ENCODE results near the gene ICOSLG.
"Not testable (repeated sequence)": the region's sequence is repeated elsewhere in the genome, so short reads cannot be mapped to it uniquely, and the experiment has no call there.

ICOSLG gene

DNA sequence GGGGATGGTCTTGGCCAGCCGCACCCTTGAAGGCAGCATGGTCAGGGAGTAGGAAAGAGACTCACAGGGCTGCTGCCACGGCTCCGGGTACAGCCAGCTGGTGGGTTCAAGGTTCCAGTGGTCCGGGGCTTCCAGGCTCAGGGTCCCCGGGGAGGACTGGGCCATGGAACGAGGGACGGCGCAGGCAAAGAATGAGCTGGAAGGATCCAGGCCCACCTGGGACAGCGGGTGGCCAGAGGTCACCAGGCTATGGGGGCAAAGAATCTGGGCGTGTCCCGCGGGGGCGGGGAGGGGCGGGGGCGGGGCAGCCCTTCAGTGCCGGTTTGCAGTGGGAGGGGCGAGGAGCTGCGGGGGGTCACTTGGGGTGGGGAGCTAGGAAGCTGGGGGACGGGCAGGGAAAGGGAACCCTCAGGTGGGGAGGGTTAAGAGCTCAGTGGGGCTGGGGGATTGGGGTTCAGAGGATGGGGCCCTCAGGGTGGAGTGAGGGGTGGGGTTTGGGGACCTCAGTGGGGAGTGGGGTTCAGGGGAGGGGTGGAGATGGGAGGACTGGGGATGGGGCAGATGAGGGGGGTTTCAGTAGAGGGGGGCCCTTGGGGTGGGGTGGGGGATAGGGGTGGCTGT lies 21.0 kb upstream of the ICOSLG start, which contains the start of gene DNMT3L:
Gene DNMT3L, minus strand, starts transcription at position 223 of the 621 bp plus-strand sequence. CDS start 638 bp downstream, outside the sequence.
- no peaks in the 10 kb centered on the region for H3K9me3 ChIP-seq (ENCODE audit: control insufficient read depth, insufficient read depth, low read length)
- peaks cover 3% of the 10 kb centered on the region for H3K4me1 ChIP-seq (ENCODE audit: control insufficient read depth, insufficient read depth, low read length)
- peaks cover 3% of the 10 kb centered on the region for H3K36me3 ChIP-seq (ENCODE audit: control insufficient read depth, insufficient read depth, low read length)
- no peaks in the 10 kb centered on the region for H3K27me3 ChIP-seq (ENCODE audit: control insufficient read depth, insufficient read depth, low read length)
- peak within 1 kb of the TSS; percentile 37 for H3K9ac ChIP-seq (ENCODE audit: low read depth, low read length)
- H3K4me3 ChIP-seq (ENCODE audit: low read depth, low read length): no peak within 1 kb of the TSS

DNA sequence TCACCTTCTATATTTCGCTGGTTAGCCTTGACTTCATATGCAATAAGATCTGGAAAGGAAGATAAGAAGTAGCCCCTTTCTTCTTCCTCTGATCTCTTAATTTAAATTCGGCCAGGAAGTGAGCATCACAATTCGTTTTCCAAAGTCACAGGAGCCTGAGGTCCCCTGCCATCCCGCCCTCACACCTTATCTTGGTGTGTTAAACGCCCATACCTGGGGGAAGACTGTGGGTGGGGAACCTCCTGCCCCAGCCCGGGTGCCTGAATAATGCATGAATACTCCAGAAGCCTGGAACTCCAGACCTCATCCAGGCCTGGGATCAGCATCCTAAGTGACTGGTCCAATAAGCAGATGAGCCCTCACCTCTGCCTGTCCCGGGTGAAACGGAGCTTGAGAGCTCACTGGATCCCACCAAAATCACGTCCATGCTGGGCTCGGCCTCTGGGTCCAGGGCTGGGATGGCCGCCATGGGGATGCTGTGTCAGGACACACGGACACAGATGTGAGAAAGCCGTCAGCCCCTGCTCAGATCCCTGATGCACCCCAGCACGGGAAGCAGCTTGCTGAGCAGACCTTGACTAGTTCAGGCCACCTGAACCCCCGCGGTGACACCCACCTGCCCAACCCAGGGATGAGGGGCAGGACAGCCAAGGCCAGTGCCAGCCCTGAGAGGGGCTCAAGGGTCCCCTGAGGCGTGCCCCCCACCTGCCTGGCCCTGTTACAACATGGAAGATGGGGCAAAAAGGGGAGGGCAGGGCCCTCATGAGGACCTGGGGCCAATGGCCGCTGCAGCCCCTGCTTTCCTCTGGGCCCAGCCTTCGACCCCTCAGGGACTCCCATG lies 20.3 kb upstream of the ICOSLG start:
- Histone ChIP-seq H3K27me3 (ENCODE audit: control insufficient read depth, insufficient read depth, low read length) (no peaks in the 10 kb centered on the region), H3K9me3 (ENCODE audit: control insufficient read depth, insufficient read depth, low read length) (no peaks in the 10 kb centered on the region), H3K4me1 (ENCODE audit: control insufficient read depth, insufficient read depth, low read length) (peaks cover 3% of the 10 kb centered on the region), H3K36me3 (ENCODE audit: control insufficient read depth, insufficient read depth, low read length) (peaks cover 3% of the 10 kb centered on the region), H3K4me3 (ENCODE audit: low read depth, low read length) (no peak overlapping the region), H3K9ac (ENCODE audit: low read depth, low read length) (peak overlapping the region; percentile 37)

DNA sequence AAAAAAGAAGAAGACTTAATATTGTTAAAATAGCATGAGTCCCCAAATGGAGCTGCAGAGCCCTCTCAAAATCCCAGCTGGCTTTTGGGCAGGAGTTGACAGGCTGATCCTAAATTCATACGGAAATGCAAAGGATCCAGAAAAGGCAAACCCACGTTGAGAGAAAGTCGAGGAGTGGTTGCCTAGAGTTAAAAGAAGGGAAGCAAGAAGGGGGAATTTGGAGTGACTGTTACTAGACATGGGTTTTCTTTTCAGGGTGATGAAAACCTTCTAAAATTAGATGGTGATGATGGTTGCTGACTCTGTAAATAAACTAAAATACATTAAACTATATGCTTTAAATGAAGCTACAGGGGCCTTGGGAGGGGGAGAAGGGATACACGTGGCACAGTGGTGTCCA lies 19.3 kb upstream of the ICOSLG start:
- Histone ChIP-seq H3K27me3 (ENCODE audit: control insufficient read depth, insufficient read depth, low read length) (no peaks in the 10 kb centered on the region), H3K9me3 (ENCODE audit: control insufficient read depth, insufficient read depth, low read length) (no peaks in the 10 kb centered on the region), H3K36me3 (ENCODE audit: control insufficient read depth, insufficient read depth, low read length) (peaks cover 3% of the 10 kb centered on the region), H3K4me1 (ENCODE audit: control insufficient read depth, insufficient read depth, low read length) (peaks cover 3% of the 10 kb centered on the region), H3K9ac (ENCODE audit: low read depth, low read length) (no peak overlapping the region), H3K4me3 (ENCODE audit: low read depth, low read length) (no peak overlapping the region)

DNA sequence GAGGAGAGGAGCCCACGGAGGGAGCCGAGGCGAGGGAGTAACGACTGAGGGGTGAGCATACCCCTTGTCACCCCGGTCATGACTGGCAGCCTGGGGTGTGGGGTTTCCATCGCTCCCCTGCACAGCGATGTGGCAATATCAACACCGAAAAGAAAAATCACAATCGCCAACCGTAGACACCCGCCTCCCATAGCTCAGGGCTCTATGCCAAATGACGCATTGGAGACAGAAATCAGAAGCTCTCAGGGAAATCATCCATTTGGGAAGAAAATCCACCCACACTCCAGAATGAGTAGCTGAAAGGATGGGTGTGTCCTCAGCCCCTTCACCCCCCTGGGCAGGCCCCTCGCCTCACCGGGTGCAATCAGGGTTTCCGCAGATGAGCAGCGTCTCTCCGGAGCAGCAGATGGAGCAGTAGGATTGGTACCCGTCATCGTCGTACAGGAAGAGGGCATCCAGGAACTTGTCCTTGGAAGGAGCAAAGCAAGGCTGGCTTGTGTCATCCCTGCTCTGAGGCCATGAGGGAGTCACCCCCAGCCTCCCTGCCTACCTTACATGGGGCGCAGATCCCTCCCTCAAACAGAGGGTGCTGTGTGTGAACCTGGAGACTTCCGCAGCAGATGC lies 18.5 kb upstream of the ICOSLG start:
- no peaks in the 10 kb centered on the region for H3K27me3 ChIP-seq (ENCODE audit: control insufficient read depth, insufficient read depth, low read length)
- peaks cover 3% of the 10 kb centered on the region for H3K4me1 ChIP-seq (ENCODE audit: control insufficient read depth, insufficient read depth, low read length)
- H3K9me3 ChIP-seq (ENCODE audit: control insufficient read depth, insufficient read depth, low read length): no peaks in the 10 kb centered on the region

DNA sequence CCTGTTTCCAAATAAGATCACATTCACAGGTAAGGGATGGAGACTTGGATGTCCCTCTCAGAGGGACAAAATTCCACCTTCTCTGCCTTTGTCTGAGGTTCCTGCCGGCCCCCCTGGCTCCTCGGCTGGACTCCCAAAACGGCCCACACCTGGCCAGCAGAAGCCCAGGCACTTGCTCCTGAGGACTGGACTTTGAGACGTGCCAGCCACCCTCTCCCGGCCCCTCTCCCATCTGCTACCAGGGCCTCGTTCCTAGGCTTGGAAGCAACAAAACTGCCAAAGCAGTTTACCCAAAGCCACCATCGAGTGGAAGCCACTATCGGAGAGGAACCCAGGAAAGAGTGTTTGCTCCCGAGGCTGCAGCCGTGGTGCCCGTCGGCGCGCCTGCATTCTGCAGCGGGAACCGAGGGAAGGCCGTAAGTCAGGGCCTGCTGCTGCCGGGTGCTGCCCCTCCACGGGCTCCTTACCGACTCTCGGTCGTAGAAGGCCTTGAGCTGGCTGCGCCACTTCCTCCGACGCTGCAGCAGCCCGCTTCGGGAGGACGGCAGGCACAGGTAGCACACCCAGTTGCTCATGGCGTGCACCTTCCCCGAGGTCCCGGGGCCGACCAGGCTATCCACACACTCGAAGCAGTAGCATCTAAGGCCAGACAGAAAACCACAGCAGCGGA lies 17.4 kb upstream of the ICOSLG start:
- Histone ChIP-seq H3K9ac (ENCODE audit: low read depth, low read length) (no peak overlapping the region), H3K9me3 (ENCODE audit: control insufficient read depth, insufficient read depth, low read length) (no peaks in the 10 kb centered on the region), H3K4me1 (ENCODE audit: control insufficient read depth, insufficient read depth, low read length) (peaks cover 2% of the 10 kb centered on the region), H3K27me3 (ENCODE audit: control insufficient read depth, insufficient read depth, low read length) (no peaks in the 10 kb centered on the region), H3K36me3 (ENCODE audit: control insufficient read depth, insufficient read depth, low read length) (peaks cover 3% of the 10 kb centered on the region), H3K4me3 (ENCODE audit: low read depth, low read length) (no peak overlapping the region)

More for the DNA sequence above, 18.5 kb upstream of the ICOSLG start:
- Histone ChIP-seq H3K4me3 (ENCODE audit: low read depth, low read length) (no peak overlapping the region), H3K9ac (ENCODE audit: low read depth, low read length) (no peak overlapping the region), H3K36me3 (ENCODE audit: control insufficient read depth, insufficient read depth, low read length) (peaks cover 3% of the 10 kb centered on the region)

DNA sequence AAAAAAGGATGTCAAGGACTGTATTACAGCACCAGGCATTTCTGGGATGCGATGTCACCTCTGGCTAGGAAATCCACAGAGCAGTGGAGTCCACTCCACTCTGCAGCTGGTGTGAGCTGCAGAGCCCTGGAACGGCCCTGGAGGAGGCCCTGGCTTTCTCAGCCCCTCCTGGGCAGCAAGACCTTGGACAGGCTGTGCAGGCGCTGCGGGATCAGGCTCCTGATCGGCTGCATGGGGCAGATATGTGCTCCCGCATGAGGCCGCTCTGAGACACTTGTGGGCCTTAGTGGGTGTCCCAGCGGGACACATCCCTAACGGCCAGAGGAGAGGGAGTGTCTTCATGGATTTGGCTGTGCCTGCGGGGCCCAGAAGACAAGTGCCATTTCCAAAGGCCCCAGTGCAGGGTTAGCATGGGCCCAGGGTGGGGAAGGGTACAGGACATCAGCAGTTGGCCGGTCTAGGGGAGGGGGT lies 14.8 kb upstream of the ICOSLG start:
- H3K36me3 ChIP-seq (ENCODE audit: control insufficient read depth, insufficient read depth, low read length): peaks cover 3% of the 10 kb centered on the region

DNA sequence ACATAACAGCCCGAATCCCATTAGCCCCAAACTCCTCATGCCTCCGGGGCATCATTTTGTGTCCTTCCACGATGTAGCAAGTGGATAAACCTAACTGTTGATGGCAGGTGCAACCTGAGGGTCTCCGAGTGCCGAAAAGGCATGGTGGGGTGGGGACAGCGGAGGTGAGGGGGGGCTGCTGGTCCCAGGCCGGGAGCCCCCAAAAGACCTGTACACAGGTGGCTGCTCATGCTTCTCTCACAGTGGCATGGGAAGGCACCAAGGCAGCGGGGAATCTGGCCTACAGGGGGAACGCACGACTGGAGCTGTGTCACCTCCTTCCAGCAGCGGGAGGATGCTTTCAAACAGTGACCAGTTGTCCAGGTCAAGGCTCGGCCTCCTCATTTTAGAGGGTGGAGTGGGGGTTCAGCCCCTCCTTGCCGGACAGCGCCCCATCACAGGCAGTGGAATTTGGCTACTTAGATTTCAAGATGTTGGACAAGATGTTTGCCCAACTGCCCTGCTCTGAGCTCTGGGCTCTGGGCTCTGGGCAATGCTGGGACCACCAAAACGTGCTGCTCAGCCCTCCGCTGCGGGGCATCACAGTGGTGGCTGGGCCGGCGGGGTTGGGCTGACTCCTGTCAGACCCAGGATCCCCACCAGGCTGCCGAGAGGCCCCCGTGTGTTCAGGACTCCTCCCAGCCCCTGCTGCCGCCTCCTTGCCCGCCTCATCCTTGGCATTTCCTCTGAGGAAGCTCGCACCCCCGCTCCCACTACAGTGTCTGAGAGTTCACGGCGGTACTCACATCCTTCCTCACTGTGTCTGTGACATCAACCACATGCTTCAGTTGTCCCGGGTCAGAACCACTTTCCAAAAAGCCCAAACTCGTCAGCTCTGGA lies 13.3 kb upstream of the ICOSLG start:
- no peaks in the 10 kb centered on the region for H3K27me3 ChIP-seq (ENCODE audit: control insufficient read depth, insufficient read depth, low read length)
- H3K4me3 ChIP-seq (ENCODE audit: low read depth, low read length): no peak overlapping the region
- H3K36me3 ChIP-seq (ENCODE audit: control insufficient read depth, insufficient read depth, low read length): peaks cover 3% of the 10 kb centered on the region
- H3K9ac ChIP-seq (ENCODE audit: low read depth, low read length): no peak overlapping the region
- H3K4me1 ChIP-seq (ENCODE audit: control insufficient read depth, insufficient read depth, low read length): no peaks in the 10 kb centered on the region
- no peaks in the 10 kb centered on the region for H3K9me3 ChIP-seq (ENCODE audit: control insufficient read depth, insufficient read depth, low read length)

More for the DNA sequence above, 14.8 kb upstream of the ICOSLG start:
- H3K9me3 ChIP-seq (ENCODE audit: control insufficient read depth, insufficient read depth, low read length): no peaks in the 10 kb centered on the region
- no peaks in the 10 kb centered on the region for H3K27me3 ChIP-seq (ENCODE audit: control insufficient read depth, insufficient read depth, low read length)
- no peak overlapping the region for H3K9ac ChIP-seq (ENCODE audit: low read depth, low read length)
- H3K4me1 ChIP-seq (ENCODE audit: control insufficient read depth, insufficient read depth, low read length): no peaks in the 10 kb centered on the region
- H3K4me3 ChIP-seq (ENCODE audit: low read depth, low read length): no peak overlapping the region

DNA sequence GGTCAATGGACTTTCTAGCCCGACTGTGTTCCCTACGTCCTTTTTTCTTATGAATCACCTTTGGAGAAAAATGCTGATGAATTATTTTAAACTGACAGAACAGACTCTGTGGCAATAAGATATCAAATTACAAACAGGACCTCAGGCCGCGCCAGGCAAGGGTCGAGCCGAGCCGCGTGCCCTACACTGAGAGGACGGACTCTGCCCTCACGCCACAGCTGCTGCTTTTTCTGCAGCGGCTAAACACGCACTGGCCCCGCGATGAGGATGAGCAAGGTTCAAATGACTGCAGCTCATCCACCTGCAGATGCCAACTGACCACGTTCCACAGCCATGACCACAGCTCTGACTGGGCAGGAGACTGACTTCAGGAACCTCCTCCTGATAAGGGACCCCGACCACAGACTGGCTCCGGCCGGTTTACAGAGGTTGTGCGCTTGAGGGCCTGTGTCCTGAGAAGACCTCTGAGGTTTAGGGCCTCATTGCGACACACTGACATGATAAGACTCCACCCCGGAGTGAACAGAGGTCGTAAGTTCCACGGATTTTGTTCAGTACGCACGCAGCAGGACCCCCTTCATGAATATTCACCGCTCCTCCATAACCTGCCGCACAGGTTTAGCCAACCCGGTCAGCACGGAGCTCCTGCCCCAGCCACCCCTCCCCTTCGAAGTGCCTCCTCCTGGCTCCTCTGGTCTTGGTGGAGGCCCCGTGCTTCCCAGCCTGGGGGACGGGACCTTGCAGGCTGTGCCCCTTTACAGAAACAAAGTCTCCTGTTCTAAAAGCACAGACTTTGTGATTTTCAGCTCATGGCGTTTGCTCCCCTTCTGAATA lies 8.7 kb upstream of the ICOSLG start:
- H3K27me3 ChIP-seq (ENCODE audit: control insufficient read depth, insufficient read depth, low read length); H3K36me3 ChIP-seq (ENCODE audit: control insufficient read depth, insufficient read depth, low read length); H3K4me1 ChIP-seq (ENCODE audit: control insufficient read depth, insufficient read depth, low read length): not testable (repeated sequence)

DNA sequence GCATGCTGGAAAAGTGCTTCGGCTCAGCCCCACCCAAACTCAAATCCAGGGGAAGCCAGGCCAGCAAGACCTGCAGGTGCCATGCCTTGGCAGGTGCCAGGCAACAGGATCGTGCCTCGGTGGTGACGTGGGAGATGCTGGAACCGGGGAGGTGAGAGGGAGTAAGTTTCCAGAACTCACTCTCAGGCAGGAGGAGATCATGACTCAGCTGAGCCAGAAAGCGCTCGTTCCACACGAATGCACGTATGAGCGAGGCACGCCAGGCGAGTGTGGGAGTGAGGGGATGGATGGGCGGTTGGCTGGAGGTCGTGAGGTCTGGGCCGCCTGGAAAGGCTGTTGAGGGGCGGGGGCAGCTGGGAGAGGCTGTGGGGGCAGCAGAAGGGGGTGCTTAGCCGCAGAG lies 7.2 kb upstream of the ICOSLG start:
- H3K9ac ChIP-seq (ENCODE audit: low read depth, low read length); H3K36me3 ChIP-seq (ENCODE audit: control insufficient read depth, insufficient read depth, low read length); H3K4me3 ChIP-seq (ENCODE audit: low read depth, low read length); H3K4me1 ChIP-seq (ENCODE audit: control insufficient read depth, insufficient read depth, low read length); H3K27me3 ChIP-seq (ENCODE audit: control insufficient read depth, insufficient read depth, low read length); H3K9me3 ChIP-seq (ENCODE audit: control insufficient read depth, insufficient read depth, low read length): not testable (repeated sequence)

More for the DNA sequence above, 8.7 kb upstream of the ICOSLG start:
- not testable (repeated sequence) for H3K9me3 ChIP-seq (ENCODE audit: control insufficient read depth, insufficient read depth, low read length); H3K9ac ChIP-seq (ENCODE audit: low read depth, low read length); H3K4me3 ChIP-seq (ENCODE audit: low read depth, low read length)

DNA sequence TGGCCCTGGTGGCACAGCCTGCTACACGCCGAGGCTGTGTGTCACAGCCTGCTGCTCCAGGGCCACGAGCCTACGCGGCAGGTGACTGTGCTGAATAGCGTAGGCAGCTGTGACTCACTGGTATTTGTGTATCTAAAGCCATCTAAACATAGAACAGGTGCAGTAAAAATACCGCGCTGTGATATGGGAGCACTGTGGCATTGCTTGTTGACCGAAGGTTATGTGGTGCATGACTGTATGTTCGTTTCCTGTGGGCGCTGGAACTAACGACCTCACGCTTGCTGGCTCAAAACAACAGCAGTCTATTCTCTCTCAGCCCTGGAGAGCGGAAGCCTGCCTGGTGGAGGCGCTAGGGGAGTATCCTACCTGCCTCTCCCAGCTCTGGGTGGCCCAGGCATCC lies 3.2 kb upstream of the ICOSLG start:
- H3K36me3 ChIP-seq (ENCODE audit: control insufficient read depth, insufficient read depth, low read length); H3K4me1 ChIP-seq (ENCODE audit: control insufficient read depth, insufficient read depth, low read length); H3K27me3 ChIP-seq (ENCODE audit: control insufficient read depth, insufficient read depth, low read length); H3K4me3 ChIP-seq (ENCODE audit: low read depth, low read length); H3K9me3 ChIP-seq (ENCODE audit: control insufficient read depth, insufficient read depth, low read length); H3K9ac ChIP-seq (ENCODE audit: low read depth, low read length): not testable (repeated sequence)
